B cell (primary cell): ENCODE results near the gene FAM9B. TPM values are rescaled to one million over a fixed set of nuclear protein-coding genes. Genes with fewer than 3 reads are reported as not detected.
"Not testable (repeated sequence)": the region's sequence is repeated elsewhere in the genome, so short reads cannot be mapped to it uniquely, and the experiment has no call there.

Experiments used
- ATAC-seq: fragments of 200-7000 bp; cut with Tn5 transposase; one replicate; pipeline ENCODE4 v1.10.0; 2021; ENCODE audit warnings: low read depth, mild to moderate bottlenecking, moderate number of reproducible peaks, moderate library complexity
- CTCF ChIA-PET: fragments of 350-600 bp; sonication (Branson Sonifier 250); formaldehyde crosslinking; loops from one replicate; lab custom pipeline; 2021; ENCODE audit warnings: antibody characterized with exemption, inconsistent platforms; lab: Charles Lee
- POLR2A ChIA-PET: fragments of 350-600 bp; sonication (Branson Sonifier 250); formaldehyde crosslinking; loops from one replicate; lab custom pipeline; 2021; ENCODE audit warnings: antibody characterized with exemption; lab: Charles Lee
- DNase-seq: peaks from one replicate; pipeline ENCODE4 v3.0.0; 2013
- H2AFZ ChIP-seq: 2 replicates; pipeline ENCODE4 v1.6.1; 2012; ENCODE audit warnings: mild to moderate bottlenecking, low read depth, low read length; ENCODE audit not compliant: insufficient read depth, poor library complexity, severe bottlenecking
- H3K27ac ChIP-seq, 2 donors: 1 replicate in 1 of 2; 2 replicates in 1 of 2; pipeline ENCODE4 v1.5.1; 2012 to 2013; ENCODE audit warnings: low read length in 2 of 2, mild to moderate bottlenecking in 2 of 2, moderate library complexity in 1 of 2
- H3K27me3 ChIP-seq, 4 experiments: fragments of 200-600 bp in 1 of 4; sonication (generic) in 1 of 4; replicated peaks in 1 of 4; 1 replicate in 2 of 4; 2 replicates in 2 of 4; pipeline versions ENCODE4 v1.6.1 to v1.7.0; 2013 to 2016; ENCODE audit warnings: low read length in 3 of 4, mild to moderate bottlenecking in 2 of 4, mixed read lengths in 1 of 4, moderate library complexity in 1 of 4; ENCODE audit not compliant: insufficient read depth in 4 of 4, control insufficient read depth in 3 of 4; ENCODE audit errors: control extremely low read depth in 1 of 4
- H3K36me3 ChIP-seq, 2 experiments: replicated peaks in 1 of 2; 1 replicate in 1 of 2; 2 replicates in 1 of 2; pipeline versions ENCODE4 v1.6.1 to v1.7.1; 2013; ENCODE audit warnings: low read length in 1 of 2; ENCODE audit not compliant: insufficient read depth in 2 of 2, control insufficient read depth in 1 of 2; ENCODE audit errors: control extremely low read depth in 1 of 2, extremely low read depth in 1 of 2
- H3K4me1 ChIP-seq, 2 donors: fragments of 200-600 bp in 1 of 2; sonication (generic) in 1 of 2; 1 replicate in 1 of 2; 2 replicates in 1 of 2; pipeline versions ENCODE4 v1.5.1 to v1.6.1; 2013 to 2017; ENCODE audit warnings: low read length in 2 of 2; ENCODE audit not compliant: control insufficient read depth in 2 of 2, insufficient read depth in 2 of 2
- H3K4me2 ChIP-seq: replicated peaks from 2 replicates; pipeline ENCODE3; 2012; ENCODE audit warnings: mild to moderate bottlenecking, low read depth, low read length; ENCODE audit not compliant: poor library complexity, severe bottlenecking
- H3K4me3 ChIP-seq, 5 experiments: fragments of 200-600 bp in 1 of 5; sonication (generic) in 1 of 5; 1 replicate in 3 of 5; 2 replicates in 2 of 5; pipeline versions ENCODE4 v1.5.1 to v1.7.0; 2011 to 2016; ENCODE audit warnings: low read length in 4 of 5, mild to moderate bottlenecking in 4 of 5, low read depth in 2 of 5, control low read depth in 1 of 5, moderate library complexity in 1 of 5; ENCODE audit not compliant: insufficient read depth in 1 of 5; ENCODE audit errors: control extremely low read depth in 1 of 5, extremely low read depth in 1 of 5
- H3K79me2 ChIP-seq: fragments of 200-600 bp; sonication (generic); one replicate; pipeline ENCODE4 v1.6.0; 2016; ENCODE audit warnings: low read length; ENCODE audit not compliant: control insufficient read depth, insufficient read depth
- H3K9ac ChIP-seq: fragments of 200-600 bp; sonication (generic); 2 replicates; pipeline ENCODE4 v1.6.1; 2017; ENCODE audit warnings: mild to moderate bottlenecking, low read length, moderate library complexity
- H3K9me3 ChIP-seq, 3 donors: one replicate each; pipeline versions ENCODE4 v1.6.1 to v1.7.1; 2013; ENCODE audit warnings: low read length in 2 of 3; ENCODE audit not compliant: control insufficient read depth in 2 of 3, insufficient read depth in 1 of 3; ENCODE audit errors: control extremely low read depth in 1 of 3
- H4K20me1 ChIP-seq: 2 replicates; pipeline ENCODE4 v1.6.0; 2012; ENCODE audit warnings: mild to moderate bottlenecking, low read length; ENCODE audit not compliant: insufficient read depth, control insufficient read depth, poor library complexity, severe bottlenecking
- H3K27ac Mint-ChIP-seq: one replicate; pipeline ENCODE4 v1.8.0; 2021; ENCODE audit warnings: mixed read lengths
- H3K27me3 Mint-ChIP-seq: one replicate; pipeline ENCODE4 v1.8.0; 2021; ENCODE audit warnings: mixed read lengths
- H3K4me1 Mint-ChIP-seq: one replicate; pipeline ENCODE4 v1.8.0; 2021; ENCODE audit warnings: mixed read lengths
- H3K4me3 Mint-ChIP-seq: one replicate; pipeline ENCODE4 v1.8.0; 2021; ENCODE audit warnings: mixed read lengths
- H3K9me3 Mint-ChIP-seq: one replicate; pipeline ENCODE4 v1.8.0; 2022; ENCODE audit warnings: mixed read lengths; ENCODE audit not compliant: insufficient read depth
- CTCF ChIP-seq: fragments of 200-600 bp; IDR thresholded peaks from one replicate; pipeline ENCODE4 v1.8.0; 2022; ENCODE audit warnings: antibody characterized with exemption, mild to moderate bottlenecking
- EZH2 ChIP-seq: IDR thresholded peaks from 2 replicates; pipeline ENCODE4 v1.6.1; 2012; ENCODE audit warnings: borderline replicate concordance, low read depth, mild to moderate bottlenecking, moderate library complexity, low read length; ENCODE audit not compliant: insufficient read depth, poor library complexity, severe bottlenecking
- WGBS: methylation state at CpG from one replicate; pipeline ENCODE4 v1.1.5; 2013; ENCODE audit warnings: missing lambda C conversion rate; ENCODE audit not compliant: insufficient coverage; 5-methylcytosine and 5-hydroxymethylcytosine counted together
- intact Hi-C: fragments of 100-400 bp; cut with micrococcal nuclease; formaldehyde crosslinking; loops from one replicate; pipeline ENCODE4 v1.10.0; 2022
- polyA plus RNA-seq: library from polyadenylated mRNA; depleted of rRNA; stranded (reverse); fragments of >200 nt; gene quantifications from 2 replicates; pipeline ENCODE4 v1.2.3, GENCODE V29; 2012
- total RNA-seq, 2 donors: library from RNA; stranded (reverse); fragments of 120-200 nt in 1 of 2; gene quantifications; 1 replicate in 1 of 2; 2 replicates in 1 of 2; pipeline versions ENCODE4 v1.2.3 to v1.2.4, GENCODE V29; 2013 to 2022

FAM9B gene
- total and polyA plus RNA-seq, 2 donors (not counting 1 experiment from before 2014, with no cell fraction given): not detected

GRCh38 chrX:9023293-9023692 lies 10.6 kb downstream of the FAM9B start:
- Mint-ChIP-seq H3K9me3 (no peaks in the 10 kb centered on the region), H3K4me1 (no peaks in the 10 kb centered on the region), H3K4me3 (no peak overlapping the region), H3K27ac (no peak overlapping the region), H3K27me3 (no peaks in the 10 kb centered on the region)
- ATAC-seq (no peak), DNase-seq (no peak)
- Histone ChIP-seq H3K4me2 (no peak overlapping the region), H3K4me3 (no peak overlapping the region), H3K9ac (no peak overlapping the region), H3K4me1 (no peaks in the 10 kb centered on the region), H3K27ac (no peak overlapping the region), H4K20me1 (no peaks in the 10 kb centered on the region), H3K79me2 (no peaks in the 10 kb centered on the region), H2AFZ (no peak overlapping the region), H3K9me3 (no peaks in the 10 kb centered on the region), H3K36me3 (no peaks in the 10 kb centered on the region), H3K27me3 (no peaks in the 10 kb centered on the region)
- TF ChIP-seq CTCF (no peak), EZH2 (no peak)
- intact Hi-C loops: no loop called here
- WGBS: no CpG with 5 or more reads among the region's 2 CpGs
- ChIA-PET CTCF (no interaction called here), POLR2A (no interaction called here)

- intact Hi-C loops: no loop called here
- no peaks in the 10 kb centered on the region for H4K20me1 ChIP-seq
- TF ChIP-seq EZH2: no peak
- no peak for TF ChIP-seq CTCF
- H3K4me1 Mint-ChIP-seq: no peaks in the 10 kb centered on the region
- no peak overlapping the region for H3K4me3 Mint-ChIP-seq
- no peaks in the 10 kb centered on the region for H3K27me3 ChIP-seq
- ChIA-PET POLR2A (no interaction called here), CTCF (no interaction called here)
- H3K4me3 ChIP-seq: no peak overlapping the region
- H3K4me2 ChIP-seq: no peak overlapping the region
- H3K4me1 ChIP-seq: no peaks in the 10 kb centered on the region
- no peaks in the 10 kb centered on the region for H3K79me2 ChIP-seq
- H3K27ac Mint-ChIP-seq: no peak overlapping the region
- no peak overlapping the region for H2AFZ ChIP-seq
- no peak overlapping the region for H3K9ac ChIP-seq
- DNase-seq (no peak), ATAC-seq (no peak)
- no peaks in the 10 kb centered on the region for H3K9me3 ChIP-seq
- no peaks in the 10 kb centered on the region for H3K9me3 Mint-ChIP-seq
- no peak overlapping the region for H3K27ac ChIP-seq
- no peaks in the 10 kb centered on the region for H3K36me3 ChIP-seq
- H3K27me3 Mint-ChIP-seq: peaks cover 3% of the 10 kb centered on the region
- no CpG with 5 or more reads among the region's 2 CpGs for WGBS
Observed at GRCh38 chrX:9019151-9019550, 14.8 kb downstream of the FAM9B start.

- H3K79me2 ChIP-seq, POLR2A ChIA-PET: not testable (repeated sequence)
- WGBS: no CpG with 5 or more reads among the region's 5 CpGs
Observed at GRCh38 chrX:9018332-9018731, 15.6 kb downstream of the FAM9B start.

More at GRCh38 chrX:9018332-9018731, 15.6 kb downstream of the FAM9B start:
- DNase-seq, CTCF ChIA-PET, H3K27me3 Mint-ChIP-seq, H4K20me1 ChIP-seq, ATAC-seq, H3K4me3 ChIP-seq, H2AFZ ChIP-seq, intact Hi-C loops, H3K9ac ChIP-seq, H3K9me3 Mint-ChIP-seq, H3K4me1 ChIP-seq, H3K4me2 ChIP-seq, H3K27ac ChIP-seq, H3K4me1 Mint-ChIP-seq, H3K36me3 ChIP-seq, H3K4me3 Mint-ChIP-seq, H3K27ac Mint-ChIP-seq, H3K9me3 ChIP-seq, H3K27me3 ChIP-seq: not testable (repeated sequence)
